Measurements from ENCODE around the gene MEIOSIN. TPM values are rescaled to one million over a fixed set of nuclear protein-coding genes. Genes with fewer than 3 reads are reported as not detected.

Gene MEIOSIN
- polyA plus RNA-seq, 2 donors = not detected

- no peak overlapping the region for H3K4me3 ChIP-seq (ENCODE audit: low read depth in 1 of 2, low read length in 2 of 2)
- no peak overlapping the region for H3K27ac ChIP-seq (ENCODE audit: low read depth in 2 of 2, low read length in 1 of 2)
- peaks cover 0 to 20% of the 10 kb centered on the region in 2 donors for H3K36me3 ChIP-seq (ENCODE audit: control insufficient read depth in 2 of 2, insufficient read depth in 2 of 2, low read length in 1 of 2)
- H3K9me3 ChIP-seq (ENCODE audit: control insufficient read depth in 2 of 2, insufficient read depth in 1 of 2, low read depth in 1 of 2, low read length in 1 of 2) = no peaks in the 10 kb centered on the region
- peaks cover 16 to 24% of the 10 kb centered on the region in 2 donors for H3K4me1 ChIP-seq (ENCODE audit: control insufficient read depth in 2 of 2, insufficient read depth in 2 of 2, low read length in 1 of 2)
- no peaks in the 10 kb centered on the region for H3K27me3 ChIP-seq (ENCODE audit: control insufficient read depth in 1 of 2, insufficient read depth in 2 of 2, low read length in 2 of 2)
- WGBS, 2 donors = 94 to 95% methylated on average over 34 of the region's 34 CpGs
These were observed 44.2 kb downstream of the MEIOSIN start for GRCh38 chr19:45777395-45777961.

- Histone ChIP-seq H3K27ac (ENCODE audit: low read depth in 2 of 2, low read length in 1 of 2) (no peak overlapping the region), H3K9me3 (ENCODE audit: control insufficient read depth in 2 of 2, insufficient read depth in 1 of 2, low read depth in 1 of 2, low read length in 1 of 2) (no peaks in the 10 kb centered on the region), H3K27me3 (ENCODE audit: control insufficient read depth in 1 of 2, insufficient read depth in 2 of 2, low read length in 2 of 2) (no peaks in the 10 kb centered on the region), H3K4me1 (ENCODE audit: control insufficient read depth in 2 of 2, insufficient read depth in 2 of 2, low read length in 1 of 2) (peaks cover 16 to 24% of the 10 kb centered on the region in 2 donors), H3K4me3 (ENCODE audit: low read depth in 1 of 2, low read length in 2 of 2) (no peak overlapping the region), H3K36me3 (ENCODE audit: control insufficient read depth in 2 of 2, insufficient read depth in 2 of 2, low read length in 1 of 2) (peaks cover 0 to 17% of the 10 kb centered on the region in 2 donors)
- 91 to 94% methylated on average over 28 of the region's 28 CpGs for WGBS, 2 donors
These were observed 44.9 kb downstream of the MEIOSIN start for GRCh38 chr19:45778010-45778661.

GRCh38 chr19:45779231-45780145 is 46.2 kb downstream of the MEIOSIN start:
- no peaks in the 10 kb centered on the region for H3K9me3 ChIP-seq (ENCODE audit: control insufficient read depth in 2 of 2, insufficient read depth in 1 of 2, low read depth in 1 of 2, low read length in 1 of 2)
- 6 to 8% methylated on average over 48 of the region's 48 CpGs for WGBS, 2 donors
- peaks cover 0 to 17% of the 10 kb centered on the region in 2 donors for H3K36me3 ChIP-seq (ENCODE audit: control insufficient read depth in 2 of 2, insufficient read depth in 2 of 2, low read length in 1 of 2)
- H3K4me1 ChIP-seq (ENCODE audit: control insufficient read depth in 2 of 2, insufficient read depth in 2 of 2, low read length in 1 of 2) = peaks cover 21 to 24% of the 10 kb centered on the region in 2 donors
- peak overlapping the region; percentile 36 to 87 for H3K27ac ChIP-seq (ENCODE audit: low read depth in 2 of 2, low read length in 1 of 2)
- no peaks in the 10 kb centered on the region for H3K27me3 ChIP-seq (ENCODE audit: control insufficient read depth in 1 of 2, insufficient read depth in 2 of 2, low read length in 2 of 2)
- H3K4me3 ChIP-seq (ENCODE audit: low read depth in 1 of 2, low read length in 2 of 2) = peak overlapping the region; percentile 24 to 39

GRCh38 chr19:45780146-45780447 is 46.9 kb downstream of the MEIOSIN start:
- peaks cover 21 to 24% of the 10 kb centered on the region in 2 donors for H3K4me1 ChIP-seq (ENCODE audit: control insufficient read depth in 2 of 2, insufficient read depth in 2 of 2, low read length in 1 of 2)
- peaks cover 0 to 15% of the 10 kb centered on the region in 2 donors for H3K36me3 ChIP-seq (ENCODE audit: control insufficient read depth in 2 of 2, insufficient read depth in 2 of 2, low read length in 1 of 2)

GRCh38 chr19:45780448-45781213 is 47.4 kb downstream of the MEIOSIN start:
- no peaks in the 10 kb centered on the region for H3K27me3 ChIP-seq (ENCODE audit: control insufficient read depth in 1 of 2, insufficient read depth in 2 of 2, low read length in 2 of 2)
- H3K4me1 ChIP-seq (ENCODE audit: control insufficient read depth in 2 of 2, insufficient read depth in 2 of 2, low read length in 1 of 2) = peaks cover 21 to 24% of the 10 kb centered on the region in 2 donors
- peaks cover 0 to 20% of the 10 kb centered on the region in 2 donors for H3K36me3 ChIP-seq (ENCODE audit: control insufficient read depth in 2 of 2, insufficient read depth in 2 of 2, low read length in 1 of 2)
- peak overlapping the region; percentile 39 to 51 for H3K4me3 ChIP-seq (ENCODE audit: low read depth in 1 of 2, low read length in 2 of 2)
- WGBS, 2 donors = 39 to 43% methylated on average over 13 of the region's 13 CpGs
- H3K9me3 ChIP-seq (ENCODE audit: control insufficient read depth in 2 of 2, insufficient read depth in 1 of 2, low read depth in 1 of 2, low read length in 1 of 2) = no peaks in the 10 kb centered on the region
- H3K27ac ChIP-seq (ENCODE audit: low read depth in 2 of 2, low read length in 1 of 2) = peak overlapping the region; percentile 87 to 90

More at GRCh38 chr19:45780146-45780447, 46.9 kb downstream of the MEIOSIN start:
- Histone ChIP-seq H3K9me3 (ENCODE audit: control insufficient read depth in 2 of 2, insufficient read depth in 1 of 2, low read depth in 1 of 2, low read length in 1 of 2) (no peaks in the 10 kb centered on the region), H3K4me3 (ENCODE audit: low read depth in 1 of 2, low read length in 2 of 2) (no peak overlapping the region), H3K27me3 (ENCODE audit: control insufficient read depth in 1 of 2, insufficient read depth in 2 of 2, low read length in 2 of 2) (no peaks in the 10 kb centered on the region), H3K27ac (ENCODE audit: low read depth in 2 of 2, low read length in 1 of 2) (peak overlapping the region; percentile 36 to 87)
- WGBS, 2 donors = 28 to 42% methylated on average over 4 of the region's 4 CpGs

- H3K9me3 ChIP-seq (ENCODE audit: control insufficient read depth in 2 of 2, insufficient read depth in 1 of 2, low read depth in 1 of 2, low read length in 1 of 2) = no peaks in the 10 kb centered on the region
- peaks cover 21 to 26% of the 10 kb centered on the region in 2 donors for H3K4me1 ChIP-seq (ENCODE audit: control insufficient read depth in 2 of 2, insufficient read depth in 2 of 2, low read length in 1 of 2)
- H3K36me3 ChIP-seq (ENCODE audit: control insufficient read depth in 2 of 2, insufficient read depth in 2 of 2, low read length in 1 of 2) = peaks cover 0 to 26% of the 10 kb centered on the region in 2 donors
- 28 to 36% methylated on average over 17 of the region's 17 CpGs for WGBS, 2 donors
- peak overlapping the region; percentile 87 to 90 for H3K27ac ChIP-seq (ENCODE audit: low read depth in 2 of 2, low read length in 1 of 2)
- peak overlapping the region; percentile 39 to 51 for H3K4me3 ChIP-seq (ENCODE audit: low read depth in 1 of 2, low read length in 2 of 2)
- H3K27me3 ChIP-seq (ENCODE audit: control insufficient read depth in 1 of 2, insufficient read depth in 2 of 2, low read length in 2 of 2) = no peaks in the 10 kb centered on the region
These were observed 48.2 kb downstream of the MEIOSIN start for GRCh38 chr19:45781214-45782161.

- peaks cover 3 to 26% of the 10 kb centered on the region in 2 donors for H3K36me3 ChIP-seq (ENCODE audit: control insufficient read depth in 2 of 2, insufficient read depth in 2 of 2, low read length in 1 of 2)
- 16 to 17% methylated on average over 17 to 18 of the region's 18 CpGs for WGBS, 2 donors
- H3K27me3 ChIP-seq (ENCODE audit: control insufficient read depth in 1 of 2, insufficient read depth in 2 of 2, low read length in 2 of 2) = no peaks in the 10 kb centered on the region
- peak within 1 kb of the TSS; percentile 39 to 51 for H3K4me3 ChIP-seq (ENCODE audit: low read depth in 1 of 2, low read length in 2 of 2)
- peaks cover 21 to 28% of the 10 kb centered on the region in 2 donors for H3K4me1 ChIP-seq (ENCODE audit: control insufficient read depth in 2 of 2, insufficient read depth in 2 of 2, low read length in 1 of 2)
- H3K9me3 ChIP-seq (ENCODE audit: control insufficient read depth in 2 of 2, insufficient read depth in 1 of 2, low read depth in 1 of 2, low read length in 1 of 2) = no peaks in the 10 kb centered on the region
- H3K27ac ChIP-seq (ENCODE audit: low read depth in 2 of 2, low read length in 1 of 2) = peak within 1 kb of the TSS; percentile 87 to 90
These were observed 49.0 kb downstream of the MEIOSIN start, which contains the start of gene DMPK for GRCh38 chr19:45782162-45782691. Gene DMPK, minus strand, starts transcription at chr19:45782490. Its CDS starts 138 bp downstream, at chr19:45782352.

Data from esophagus (tissue), 2 donors.